ENCODE results near the gene RRP1B.

The RRP1B gene

DNA sequence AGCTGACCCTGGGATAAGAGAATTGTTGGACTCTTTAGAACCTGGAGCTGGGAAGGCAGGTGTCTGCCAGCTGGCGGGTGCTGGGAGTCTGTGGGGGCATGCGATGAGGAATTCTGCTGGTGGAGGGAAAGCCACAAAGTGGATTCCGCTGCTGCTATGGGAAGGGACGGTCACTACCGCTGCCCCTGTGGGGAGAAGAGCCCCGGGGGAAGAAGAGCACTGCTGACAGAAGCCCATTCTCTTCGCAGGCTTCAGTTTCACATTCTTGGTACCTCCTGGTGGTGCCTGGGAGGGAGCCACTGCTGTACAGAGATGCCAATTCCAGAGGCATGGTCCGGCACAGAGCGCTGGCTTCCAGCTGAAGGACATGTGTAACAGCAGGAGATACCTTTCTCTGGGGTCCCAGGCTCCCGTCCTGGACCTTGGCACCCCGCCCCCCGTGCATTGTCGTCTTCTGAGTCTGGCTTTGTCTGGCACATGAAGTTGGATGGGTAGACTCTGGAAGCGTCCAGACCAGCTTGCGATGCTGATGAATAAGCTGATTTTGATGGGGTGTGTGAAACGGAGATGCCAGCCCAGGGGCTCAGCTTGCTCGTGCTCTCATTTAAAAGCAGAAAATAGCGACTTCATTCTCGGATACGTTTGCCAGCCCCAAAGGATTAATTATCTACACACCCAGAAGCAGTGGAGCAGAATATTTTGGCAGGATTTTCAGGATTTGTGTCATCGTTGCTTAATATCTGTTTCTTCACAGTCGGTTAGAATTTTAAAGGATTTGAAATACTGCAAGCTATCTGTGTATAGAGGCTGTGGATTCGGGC lies 72.7 kb downstream of the RRP1B start:
- no peak for ATAC-seq
- TF ChIP-seq GLIS3 (CRISPR knock-in tag; IDR thresholded peaks at IDR 0.05), result no peak
- no peak for TF ChIP-seq CSDC2 (CRISPR knock-in tag; IDR thresholded peaks at IDR 0.05)
- no peak for TF ChIP-seq RARB (CRISPR knock-in tag; IDR thresholded peaks at IDR 0.05)
- TF ChIP-seq ZNF565 (CRISPR knock-in tag; conservative IDR thresholded peaks at IDR 0.05; ENCODE audit: low read depth), result no peak
- TF ChIP-seq, protein P1, sequence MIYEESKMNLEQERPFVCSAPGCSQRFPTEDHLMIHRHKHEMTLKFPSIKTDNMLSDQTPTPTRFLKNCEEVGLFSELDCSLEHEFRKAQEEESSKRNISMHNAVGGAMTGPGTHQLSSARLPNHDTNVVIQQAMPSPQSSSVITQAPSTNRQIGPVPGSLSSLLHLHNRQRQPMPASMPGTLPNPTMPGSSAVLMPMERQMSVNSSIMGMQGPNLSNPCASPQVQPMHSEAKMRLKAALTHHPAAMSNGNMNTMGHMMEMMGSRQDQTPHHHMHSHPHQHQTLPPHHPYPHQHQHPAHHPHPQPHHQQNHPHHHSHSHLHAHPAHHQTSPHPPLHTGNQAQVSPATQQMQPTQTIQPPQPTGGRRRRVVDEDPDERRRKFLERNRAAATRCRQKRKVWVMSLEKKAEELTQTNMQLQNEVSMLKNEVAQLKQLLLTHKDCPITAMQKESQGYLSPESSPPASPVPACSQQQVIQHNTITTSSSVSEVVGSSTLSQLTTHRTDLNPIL (CRISPR knock-in tag; IDR thresholded peaks at IDR 0.05; ENCODE audit: low read depth), result no peak
- TF ChIP-seq SNAI2 (CRISPR knock-in tag; IDR thresholded peaks at IDR 0.05), result no peak
- no peak for TF ChIP-seq ESRRG (CRISPR knock-in tag; IDR thresholded peaks at IDR 0.05)
- no peak for TF ChIP-seq ARNTL (CRISPR knock-in tag; IDR thresholded peaks at IDR 0.05; ENCODE audit: borderline replicate concordance, low read depth)
- TF ChIP-seq TCF4 (CRISPR knock-in tag; IDR thresholded peaks at IDR 0.05; ENCODE audit: borderline replicate concordance), result no peak
- TF ChIP-seq, protein P2, sequence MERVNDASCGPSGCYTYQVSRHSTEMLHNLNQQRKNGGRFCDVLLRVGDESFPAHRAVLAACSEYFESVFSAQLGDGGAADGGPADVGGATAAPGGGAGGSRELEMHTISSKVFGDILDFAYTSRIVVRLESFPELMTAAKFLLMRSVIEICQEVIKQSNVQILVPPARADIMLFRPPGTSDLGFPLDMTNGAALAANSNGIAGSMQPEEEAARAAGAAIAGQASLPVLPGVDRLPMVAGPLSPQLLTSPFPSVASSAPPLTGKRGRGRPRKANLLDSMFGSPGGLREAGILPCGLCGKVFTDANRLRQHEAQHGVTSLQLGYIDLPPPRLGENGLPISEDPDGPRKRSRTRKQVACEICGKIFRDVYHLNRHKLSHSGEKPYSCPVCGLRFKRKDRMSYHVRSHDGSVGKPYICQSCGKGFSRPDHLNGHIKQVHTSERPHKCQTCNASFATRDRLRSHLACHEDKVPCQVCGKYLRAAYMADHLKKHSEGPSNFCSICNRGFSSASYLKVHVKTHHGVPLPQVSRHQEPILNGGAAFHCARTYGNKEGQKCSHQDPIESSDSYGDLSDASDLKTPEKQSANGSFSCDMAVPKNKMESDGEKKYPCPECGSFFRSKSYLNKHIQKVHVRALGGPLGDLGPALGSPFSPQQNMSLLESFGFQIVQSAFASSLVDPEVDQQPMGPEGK (CRISPR knock-in tag; IDR thresholded peaks at IDR 0.05; ENCODE audit: borderline replicate concordance), result no peak

GRCh38 chr21:43733060-43733459 lies 73.7 kb downstream of the RRP1B start:
- no peak for TF ChIP-seq RARB (CRISPR knock-in tag; IDR thresholded peaks at IDR 0.05)
- ATAC-seq, result no peak

DNA sequence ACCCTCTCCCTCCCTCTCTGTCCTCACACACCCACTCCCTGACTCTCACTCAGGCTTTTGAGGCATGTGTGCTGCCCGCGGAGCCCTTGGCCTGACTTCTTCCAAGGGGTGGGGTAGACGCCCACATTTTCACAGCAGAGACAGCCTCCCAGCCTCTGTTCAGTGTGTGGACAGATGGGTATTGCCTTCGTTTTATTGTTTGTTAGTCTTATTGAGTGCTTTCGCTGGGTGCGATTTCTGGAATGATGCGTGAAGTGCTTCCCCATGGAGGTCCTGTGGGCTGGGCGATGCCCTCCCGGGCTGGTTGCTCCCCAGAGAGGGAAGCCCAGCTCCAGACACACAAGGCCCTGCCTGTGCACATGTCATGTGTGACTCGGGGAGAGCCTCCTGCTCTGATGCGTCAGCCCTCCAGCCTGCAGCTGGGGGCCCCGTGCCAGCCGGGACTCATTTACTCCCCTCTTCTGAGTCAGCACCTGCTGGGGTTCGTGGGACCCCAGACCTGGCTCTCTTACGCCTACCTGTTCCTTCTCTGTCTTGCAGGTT lies 74.2 kb downstream of the RRP1B start:
- ATAC-seq, result no peak

GRCh38 chr21:43734131-43734927 lies 75.0 kb downstream of the RRP1B start:
- TF ChIP-seq CSDC2 (CRISPR knock-in tag; IDR thresholded peaks at IDR 0.05), result no peak
- no peak for TF ChIP-seq PPARA (CRISPR knock-in tag; IDR thresholded peaks at IDR 0.05; ENCODE audit: borderline replicate concordance)
- TF ChIP-seq ARNTL (CRISPR knock-in tag; IDR thresholded peaks at IDR 0.05; ENCODE audit: borderline replicate concordance, low read depth), result no peak
- TF ChIP-seq BACH2 (CRISPR knock-in tag; IDR thresholded peaks at IDR 0.05; ENCODE audit: borderline replicate concordance), result no peak
- TF ChIP-seq, protein P2 (CRISPR knock-in tag; IDR thresholded peaks at IDR 0.05; ENCODE audit: borderline replicate concordance), result no peak
- TF ChIP-seq, protein P1 (CRISPR knock-in tag; IDR thresholded peaks at IDR 0.05; ENCODE audit: low read depth), result no peak
- no peak for TF ChIP-seq SNAI2 (CRISPR knock-in tag; IDR thresholded peaks at IDR 0.05)
- no peak for TF ChIP-seq ZNF8 (CRISPR knock-in tag; IDR thresholded peaks at IDR 0.05)
- TF ChIP-seq TCF4 (CRISPR knock-in tag; IDR thresholded peaks at IDR 0.05; ENCODE audit: borderline replicate concordance), result no peak
- TF ChIP-seq ZFP30 (CRISPR knock-in tag; IDR thresholded peaks at IDR 0.05), result no peak
- TF ChIP-seq ESRRG (CRISPR knock-in tag; IDR thresholded peaks at IDR 0.05), result no peak
- ATAC-seq, result no peak

More for the DNA sequence above, 74.2 kb downstream of the RRP1B start:
- TF ChIP-seq ARNTL (CRISPR knock-in tag; IDR thresholded peaks at IDR 0.05; ENCODE audit: borderline replicate concordance, low read depth) (no peak), PPARA (CRISPR knock-in tag; IDR thresholded peaks at IDR 0.05; ENCODE audit: borderline replicate concordance) (no peak), ZC3H10 (CRISPR knock-in tag; IDR thresholded peaks at IDR 0.05) (no peak), TOX (CRISPR knock-in tag; IDR thresholded peaks at IDR 0.05; ENCODE audit: borderline replicate concordance) (no peak), BACH2 (CRISPR knock-in tag; IDR thresholded peaks at IDR 0.05; ENCODE audit: borderline replicate concordance) (no peak), ESRRG (CRISPR knock-in tag; IDR thresholded peaks at IDR 0.05) (no peak), GLIS3 (CRISPR knock-in tag; IDR thresholded peaks at IDR 0.05) (no peak), ZNF8 (CRISPR knock-in tag; IDR thresholded peaks at IDR 0.05) (no peak), ZNF70 (CRISPR knock-in tag; IDR thresholded peaks at IDR 0.05) (no peak), ZFP3 (CRISPR knock-in tag; IDR thresholded peaks at IDR 0.05) (no peak), ZNF565 (CRISPR knock-in tag; conservative IDR thresholded peaks at IDR 0.05; ENCODE audit: low read depth) (no peak), ISL1 (CRISPR knock-in tag; IDR thresholded peaks at IDR 0.05) (no peak), OSR1 (CRISPR knock-in tag; IDR thresholded peaks at IDR 0.05) (no peak)
- TF ChIP-seq, protein P3, sequence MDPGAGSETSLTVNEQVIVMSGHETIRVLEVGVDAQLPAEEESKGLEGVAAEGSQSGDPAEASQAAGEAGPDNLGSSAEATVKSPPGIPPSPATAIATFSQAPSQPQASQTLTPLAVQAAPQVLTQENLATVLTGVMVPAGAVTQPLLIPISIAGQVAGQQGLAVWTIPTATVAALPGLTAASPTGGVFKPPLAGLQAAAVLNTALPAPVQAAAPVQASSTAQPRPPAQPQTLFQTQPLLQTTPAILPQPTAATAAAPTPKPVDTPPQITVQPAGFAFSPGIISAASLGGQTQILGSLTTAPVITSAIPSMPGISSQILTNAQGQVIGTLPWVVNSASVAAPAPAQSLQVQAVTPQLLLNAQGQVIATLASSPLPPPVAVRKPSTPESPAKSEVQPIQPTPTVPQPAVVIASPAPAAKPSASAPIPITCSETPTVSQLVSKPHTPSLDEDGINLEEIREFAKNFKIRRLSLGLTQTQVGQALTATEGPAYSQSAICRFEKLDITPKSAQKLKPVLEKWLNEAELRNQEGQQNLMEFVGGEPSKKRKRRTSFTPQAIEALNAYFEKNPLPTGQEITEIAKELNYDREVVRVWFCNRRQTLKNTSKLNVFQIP (CRISPR knock-in tag; IDR thresholded peaks at IDR 0.05; ENCODE audit: borderline replicate concordance, low read depth), result no peak
- TF ChIP-seq, protein P1 (CRISPR knock-in tag; IDR thresholded peaks at IDR 0.05; ENCODE audit: low read depth), result no peak

All from SK-N-SH treated with all-trans-retinoic acid at 6 μM for 48 hours (cell line).